ENCODE data around the gene MIPEP.
"Not testable (repeated sequence)": the region's sequence is repeated elsewhere in the genome, so short reads cannot be mapped to it uniquely, and the experiment has no call there.

Gene MIPEP

GRCh38 chr13:23888658-23889614, at the start of gene MIPEP:
TSS of gene MIPEP (minus strand) at chr13:23889400. CDS start at chr13:23889320, 80 bp downstream.
- peak; percentile 40 for DNase-seq (ENCODE audit: low read depth)

- no peak for DNase-seq (ENCODE audit: low read depth)
Measured at GRCh38 chr13:23934520-23934919, 45.3 kb upstream of the MIPEP start.

DNA sequence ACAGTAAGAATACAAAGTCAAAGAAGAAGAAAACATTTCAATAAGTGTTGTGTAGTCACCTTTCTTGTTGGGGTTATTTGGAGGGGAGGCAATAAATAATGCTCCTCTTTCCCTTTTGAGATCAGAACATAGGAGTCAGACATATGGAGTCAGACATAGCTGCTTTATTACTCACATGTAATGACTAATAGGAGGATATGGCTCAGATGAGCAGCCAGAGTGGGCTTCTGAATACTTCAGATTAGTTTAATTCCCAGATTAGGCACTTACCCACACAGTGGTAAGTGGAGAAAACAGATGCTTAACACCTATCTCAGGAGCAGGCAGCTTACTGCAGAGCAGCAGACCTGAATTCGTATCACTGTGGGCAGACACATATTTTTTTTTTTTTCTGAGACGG, 39.8 kb upstream of the MIPEP start:
- DNase-seq (ENCODE audit: low read depth), result peak; percentile 41

DNA sequence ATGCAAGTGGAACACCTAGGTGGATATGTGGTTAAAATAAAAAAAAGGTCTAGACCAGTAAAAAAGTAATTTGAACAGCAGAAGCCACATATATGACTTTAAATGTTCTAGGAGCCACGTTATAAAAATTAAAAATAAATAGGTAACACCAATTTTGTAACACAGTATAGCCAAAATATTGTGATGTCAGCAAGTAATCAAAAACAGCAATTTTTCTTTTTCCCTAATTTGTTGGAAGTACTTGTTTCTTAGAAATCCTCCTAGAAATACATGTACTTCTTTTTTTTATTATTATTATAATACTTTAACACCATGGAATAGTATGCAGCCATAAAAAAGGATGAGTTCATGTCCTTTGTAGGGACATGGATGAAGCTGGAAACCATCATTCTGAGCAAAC, 33.8 kb upstream of the MIPEP start:
- DNase-seq (ENCODE audit: low read depth), result no peak

DNA sequence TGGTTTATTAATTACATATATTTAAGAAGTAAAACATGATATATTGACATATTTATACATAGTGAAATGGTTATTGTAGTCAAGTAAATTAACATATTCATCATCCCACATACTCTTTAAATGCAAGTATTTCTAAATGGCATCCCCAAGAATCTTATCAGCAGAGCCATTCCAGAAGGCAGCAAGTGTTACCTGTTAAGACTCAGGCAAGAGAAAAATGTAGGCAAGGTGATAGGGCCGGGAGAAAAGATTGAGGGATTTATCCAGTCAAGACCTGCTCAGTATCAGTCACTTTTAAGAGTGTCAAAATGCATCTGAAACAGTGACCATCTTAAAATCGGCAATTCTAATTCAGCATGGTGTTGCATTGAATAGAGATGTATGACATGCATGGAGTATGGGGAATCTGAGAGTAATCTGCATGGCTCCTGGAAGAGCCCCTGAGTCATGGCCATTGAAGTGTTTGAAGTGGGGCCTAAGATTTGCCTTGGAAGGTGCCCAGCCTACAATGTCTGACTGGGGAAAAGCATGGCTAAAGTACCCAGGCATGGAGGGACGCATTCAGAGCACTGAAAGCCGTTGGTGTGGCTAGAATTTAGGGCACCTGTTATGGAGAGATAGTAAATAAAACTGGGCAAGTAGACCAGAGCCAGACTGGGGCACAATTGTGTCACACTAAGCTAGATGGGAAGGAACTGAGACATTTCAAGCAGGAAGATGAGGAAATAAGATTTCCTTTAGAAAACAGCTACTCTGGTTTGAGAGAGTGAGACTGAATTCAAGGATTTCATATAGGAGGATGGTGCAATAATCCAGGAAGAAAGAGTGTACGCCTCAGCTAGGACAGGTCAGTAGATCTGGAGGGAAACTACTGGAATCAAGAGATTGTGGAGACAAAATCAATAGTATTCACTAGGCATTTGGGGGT, 33.1 kb upstream of the MIPEP start:
- no peak for DNase-seq (ENCODE audit: low read depth)

- DNase-seq (ENCODE audit: low read depth), result no peak
Measured at GRCh38 chr13:23921451-23921888, 32.3 kb upstream of the MIPEP start.

DNA sequence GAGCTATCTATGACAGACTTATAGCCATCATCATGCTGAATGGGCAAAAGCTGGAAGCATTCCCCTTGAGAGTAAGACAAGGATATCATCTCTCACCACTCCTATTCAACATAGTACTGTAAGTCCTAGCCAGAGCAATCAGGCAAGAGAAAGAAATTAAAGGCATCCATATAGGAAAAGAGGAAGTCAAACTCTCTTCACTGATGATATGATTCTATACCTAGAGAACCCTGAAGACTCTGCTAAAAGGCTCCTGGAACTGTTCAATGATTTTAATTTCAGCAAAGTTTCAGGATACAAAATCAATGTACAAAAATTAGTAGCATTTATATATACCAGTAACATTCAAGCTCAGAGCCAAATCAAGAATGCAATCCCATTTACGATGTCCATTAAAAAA, 29.8 kb upstream of the MIPEP start:
- DNase-seq (ENCODE audit: low read depth), result no peak

DNA sequence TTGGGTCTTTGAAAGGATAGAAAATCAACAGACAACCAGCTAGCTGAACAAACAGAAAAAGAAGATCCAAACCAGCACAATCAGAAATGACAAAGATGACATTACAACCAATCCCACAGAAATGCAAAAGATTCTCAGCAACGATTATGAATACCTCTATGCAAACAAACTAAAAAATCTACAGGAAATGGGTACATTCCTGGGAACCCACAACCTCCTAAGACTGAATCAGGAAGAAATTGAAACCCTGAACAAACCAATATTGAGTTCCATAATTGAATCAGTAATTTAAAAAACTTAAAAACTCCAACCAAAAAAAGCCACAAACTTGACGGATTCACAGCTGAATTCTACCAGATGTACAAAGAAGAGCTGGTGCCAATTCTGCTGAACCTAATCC, 29.0 kb upstream of the MIPEP start:
- DNase-seq (ENCODE audit: low read depth), result no peak

GRCh38 chr13:23915308-23915707, 26.1 kb upstream of the MIPEP start:
- no peak for DNase-seq (ENCODE audit: low read depth)

DNA sequence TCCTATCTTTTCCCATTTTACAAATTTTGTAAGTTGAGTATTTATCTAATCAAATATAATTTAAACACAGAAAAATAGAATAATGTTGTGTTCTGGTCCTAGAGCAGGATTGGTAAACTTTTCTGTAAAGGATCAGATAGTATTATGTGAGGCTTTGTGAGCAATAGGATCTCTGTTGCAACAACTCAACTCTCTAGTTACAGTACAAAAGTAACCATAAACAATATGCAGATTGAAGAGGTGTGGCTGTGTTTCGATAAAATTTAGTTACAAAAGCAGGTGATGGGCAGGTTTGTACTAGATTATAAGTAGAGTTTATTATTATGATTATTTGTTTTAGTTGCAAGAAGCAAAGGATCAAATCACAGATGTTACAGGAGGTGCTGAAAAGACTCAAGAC, 23.3 kb upstream of the MIPEP start:
- DNase-seq (ENCODE audit: low read depth), result no peak

GRCh38 chr13:23909606-23910005, 20.4 kb upstream of the MIPEP start:
- DNase-seq (ENCODE audit: low read depth), result no peak

GRCh38 chr13:23905766-23906165, 16.6 kb upstream of the MIPEP start:
- no peak for DNase-seq (ENCODE audit: low read depth)

DNA sequence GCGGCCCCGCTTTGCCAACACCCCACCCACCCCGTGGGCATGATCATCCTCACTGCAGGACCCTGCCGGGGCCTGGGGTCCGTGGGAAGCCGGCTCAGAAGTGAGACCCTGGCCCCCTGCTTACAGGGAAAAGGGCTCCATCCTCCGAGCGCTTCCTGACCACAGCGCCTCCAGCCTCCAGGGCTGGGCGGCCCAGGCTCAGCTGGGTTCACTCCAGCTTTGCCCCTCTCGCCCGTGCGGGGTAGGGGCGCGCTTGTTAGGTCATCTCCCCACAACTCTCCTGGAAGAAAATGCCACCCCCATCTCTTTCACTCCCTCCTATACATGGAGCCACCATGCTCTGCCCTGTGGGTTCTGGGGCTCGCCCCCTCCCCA, 14.7 kb upstream of the MIPEP start:
- DNase-seq (ENCODE audit: low read depth), result no peak

DNA sequence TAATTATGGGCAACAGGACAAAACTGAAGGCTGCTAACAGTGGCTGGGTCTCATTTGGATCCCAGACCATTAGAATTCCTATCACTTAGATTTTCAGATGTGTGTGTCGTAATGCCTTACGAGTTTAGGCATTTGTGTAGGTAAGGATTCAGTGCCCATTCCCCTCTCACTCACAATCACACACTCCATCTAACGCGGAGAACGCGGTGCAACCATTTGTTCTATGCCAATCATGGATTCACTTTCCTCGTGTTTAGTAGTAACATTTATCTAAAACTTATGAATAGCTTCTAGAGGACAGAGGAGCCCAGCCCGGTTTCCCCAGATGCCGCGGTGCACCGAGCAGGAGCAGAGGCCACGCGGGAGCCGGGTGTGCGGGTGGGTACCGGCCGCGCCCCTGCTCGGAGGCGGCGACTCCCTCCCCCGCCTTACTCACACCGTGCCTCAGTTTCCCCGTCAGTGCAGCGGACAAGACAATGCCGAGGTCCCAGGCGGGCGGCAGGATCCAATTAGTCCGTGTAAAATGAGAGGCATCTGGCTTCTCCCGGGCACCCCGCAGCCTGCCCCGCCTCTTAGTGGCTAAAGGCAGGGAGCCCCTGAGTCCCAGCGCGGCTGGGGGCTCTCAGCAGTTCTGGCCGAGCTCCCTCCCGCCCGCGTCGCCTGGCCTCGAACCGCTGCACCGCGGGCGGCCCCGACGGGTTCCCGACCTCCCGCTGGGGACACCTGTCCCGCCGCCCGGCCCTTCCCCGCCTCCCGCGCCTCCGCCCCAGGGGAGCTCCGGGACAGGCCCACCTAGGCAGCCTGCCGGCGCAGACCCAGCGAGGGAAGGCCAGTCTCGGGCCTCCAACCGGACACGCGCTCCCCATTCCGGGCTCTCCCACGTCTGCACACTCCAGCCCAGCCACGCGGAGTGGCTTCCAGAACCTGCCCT, 14.0 kb upstream of the MIPEP start:
- DNase-seq (ENCODE audit: low read depth), result no peak

DNA sequence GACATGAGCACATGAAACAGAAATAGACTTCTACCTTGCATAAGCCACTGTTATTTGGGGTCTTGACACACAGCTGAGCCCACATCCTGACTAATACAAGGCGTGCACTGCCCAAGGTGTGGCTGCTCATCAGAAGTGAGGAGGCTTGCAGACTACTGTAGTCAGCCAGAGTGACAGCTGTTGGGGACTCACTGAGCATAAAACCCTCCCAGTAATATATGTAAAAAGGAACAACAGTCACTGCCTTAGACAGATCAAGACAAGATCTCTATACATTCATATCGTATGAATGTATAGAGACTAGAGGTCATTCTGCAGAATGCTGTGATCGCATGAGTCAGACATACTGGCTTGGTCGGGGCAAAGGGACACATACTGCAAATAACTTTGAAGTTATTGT, 12.2 kb upstream of the MIPEP start:
- DNase-seq (ENCODE audit: low read depth), result no peak

- DNase-seq (ENCODE audit: low read depth), result no peak
Measured at GRCh38 chr13:23899555-23899954, 10.4 kb upstream of the MIPEP start.

GRCh38 chr13:23898101-23898500, 8.9 kb upstream of the MIPEP start:
- DNase-seq (ENCODE audit: low read depth), result no peak

DNA sequence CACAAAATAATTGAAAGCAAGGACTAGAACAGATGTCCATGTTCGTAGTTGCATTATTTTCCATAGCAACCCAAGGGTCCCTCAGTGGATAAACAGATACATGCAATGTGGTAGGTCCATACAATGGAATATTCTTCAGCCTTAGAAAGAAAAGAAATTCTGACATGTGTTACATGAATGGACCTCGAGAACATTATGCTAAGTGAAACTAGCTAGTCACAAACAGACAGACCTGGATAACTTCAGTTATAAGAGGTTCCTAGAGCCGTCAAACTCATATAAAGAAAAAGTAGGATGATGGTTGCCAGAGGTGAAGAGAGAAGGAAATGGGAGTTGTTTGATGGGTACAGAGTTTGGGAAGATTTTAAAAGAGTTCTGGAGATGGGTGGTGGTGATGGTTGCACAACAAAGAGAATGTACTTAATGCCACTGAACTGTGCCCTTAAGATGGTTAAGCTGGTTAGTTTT, 8.3 kb upstream of the MIPEP start, which contains the start of gene C1QTNF9B:
C1QTNF9B (minus strand) TSS at position 51 of the 468 bp plus-strand sequence.
- not testable (repeated sequence) for DNase-seq (ENCODE audit: low read depth)

DNA sequence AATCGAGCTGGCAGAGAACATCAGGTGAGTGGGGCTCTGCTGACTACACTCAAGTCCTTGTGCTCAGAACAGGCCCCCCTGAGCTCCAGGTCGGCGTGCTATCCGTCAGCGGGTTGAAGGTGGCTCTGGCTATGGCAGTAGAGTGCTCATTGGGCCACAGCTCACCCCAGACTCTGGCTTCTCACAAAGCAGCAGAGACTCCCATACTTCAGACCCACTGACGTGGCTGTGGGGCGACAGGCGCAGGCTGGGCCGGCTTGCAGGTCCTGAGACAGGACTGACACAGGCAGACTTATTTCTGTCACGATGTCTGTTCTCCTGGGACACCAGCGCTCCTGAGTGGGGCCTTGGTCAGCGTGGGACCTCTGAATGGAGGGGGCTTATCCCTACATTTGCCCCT, 5.5 kb upstream of the MIPEP start:
- not testable (repeated sequence) for DNase-seq (ENCODE audit: low read depth)

GRCh38 chr13:23893791-23894190, 4.6 kb upstream of the MIPEP start:
- not testable (repeated sequence) for DNase-seq (ENCODE audit: low read depth)

All from HS-27A (cell line).